NCI-H146 (cell line): Measurements from ENCODE around the gene POLR1D.
"Not testable (repeated sequence)": the region's sequence is repeated elsewhere in the genome, so short reads cannot be mapped to it uniquely, and the experiment has no call there.

ENCODE experiments used
- DNase-seq: peaks from one replicate; lab custom pipeline; 2025; lab: John Stamatoyannopoulos, UW

Gene POLR1D

GRCh38 chr13:27617881-27618321 lies 3.8 kb upstream of the POLR1D start:
- no peak for DNase-seq

DNA sequence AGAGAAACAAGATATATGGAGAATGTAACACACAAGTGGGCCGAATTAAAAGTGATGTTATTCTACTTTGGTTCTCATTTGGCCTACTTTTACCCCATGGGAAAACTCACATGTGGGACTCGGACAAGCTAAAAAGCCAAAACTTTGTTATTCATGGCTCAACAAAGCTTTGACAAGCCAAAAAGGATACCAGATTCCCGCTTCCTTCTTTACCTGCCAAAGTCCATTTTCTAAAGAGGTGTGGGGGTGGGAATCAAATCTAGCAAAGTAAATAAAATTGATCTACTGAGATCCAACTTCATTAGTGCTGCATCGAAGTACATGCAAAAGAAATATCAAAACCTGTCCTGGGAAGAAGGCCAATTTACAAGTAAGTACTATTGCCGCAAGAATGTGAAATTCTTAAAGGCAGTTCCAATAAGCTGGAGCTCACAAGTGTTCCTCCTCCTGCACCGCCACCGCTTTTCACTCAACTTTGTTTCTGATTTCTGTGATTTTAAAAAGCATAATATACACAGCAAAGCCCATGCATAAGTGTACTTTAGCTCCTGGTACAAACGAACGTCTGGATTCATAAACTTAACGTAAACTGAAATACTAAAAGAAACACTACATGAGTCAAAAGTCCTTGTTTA lies 2.5 kb upstream of the POLR1D start:
- DNase-seq = no peak

DNA sequence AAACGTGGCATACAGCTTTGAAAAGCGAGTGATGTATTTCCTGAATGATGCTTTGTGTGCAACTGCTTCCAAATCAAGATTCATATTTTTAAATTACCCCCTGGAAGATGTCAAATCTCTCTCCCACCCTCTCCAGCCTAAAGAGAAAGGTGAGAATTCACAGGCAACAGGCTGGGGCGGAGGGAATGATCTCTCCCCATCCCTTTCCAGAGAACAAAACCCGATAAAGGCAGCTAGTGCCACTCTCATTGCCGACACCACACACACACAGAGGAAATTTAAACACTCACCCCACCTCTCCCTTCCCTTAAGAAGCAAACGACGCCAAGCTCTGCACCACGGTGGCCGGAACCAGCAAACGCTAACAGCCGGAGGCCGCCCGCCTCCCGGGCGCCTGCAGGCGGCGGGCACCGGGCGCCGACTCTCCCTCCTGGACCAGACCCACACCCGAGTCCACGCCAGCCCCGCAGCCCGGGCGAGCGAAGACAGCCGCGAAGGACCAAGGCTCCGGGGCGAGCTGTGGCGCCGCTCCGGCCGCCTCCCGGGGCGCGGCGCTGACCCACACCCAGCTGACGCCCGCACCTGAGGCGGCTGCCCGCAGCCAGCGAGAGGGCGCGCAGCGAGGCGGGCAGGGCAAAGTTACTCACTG lies 1.8 kb upstream of the POLR1D start:
- peak; percentile 79 for DNase-seq

- DNase-seq = peak; percentile 98
Observed at GRCh38 chr13:27620377-27621115, 1.1 kb upstream of the POLR1D start, which contains the start of gene LNX2. Gene LNX2, minus strand, starts transcription at chr13:27620529. Its CDS starts 38,826 bp downstream, at chr13:27581703.

- no peak for DNase-seq
Observed at GRCh38 chr13:27621116-27621365, 651 bp upstream of the POLR1D start.

DNA sequence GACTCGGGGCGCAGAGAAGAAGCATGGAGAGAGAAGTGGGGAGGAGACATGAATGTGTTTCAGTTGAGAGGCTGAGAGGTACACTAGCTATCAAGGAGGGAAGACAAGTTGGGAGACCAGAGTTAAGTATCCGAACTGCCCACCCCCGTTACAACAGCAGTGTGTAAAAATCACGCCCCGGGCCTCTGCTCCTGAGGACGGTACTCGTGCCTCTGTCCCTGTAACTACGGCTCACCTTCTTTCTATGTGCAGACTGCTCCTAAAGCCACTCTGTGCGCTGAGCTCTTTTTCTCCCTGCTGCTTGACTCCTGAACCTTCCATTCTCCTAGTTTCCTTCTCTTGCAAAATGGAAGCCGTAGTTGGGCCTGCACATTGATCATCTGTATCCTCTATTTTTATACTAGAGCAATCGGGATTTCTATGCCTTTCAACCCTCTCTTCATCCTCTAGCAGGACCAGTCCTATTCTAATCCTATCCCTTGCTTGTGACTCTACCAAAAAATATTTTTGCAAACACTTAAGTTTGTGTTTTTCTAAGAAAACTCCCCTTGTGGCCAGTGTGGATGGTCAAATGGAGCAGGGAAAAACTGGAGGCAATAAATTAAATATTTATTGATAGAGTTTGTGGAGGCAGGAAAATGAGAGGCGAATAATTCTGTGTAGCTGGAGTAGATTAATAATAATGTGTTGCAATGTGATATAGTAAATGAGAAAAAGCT lies 569 bp downstream of the POLR1D start:
- DNase-seq = peak; percentile 55

- no peak for DNase-seq
Observed at GRCh38 chr13:27622881-27623280, 1.2 kb downstream of the POLR1D start.

DNA sequence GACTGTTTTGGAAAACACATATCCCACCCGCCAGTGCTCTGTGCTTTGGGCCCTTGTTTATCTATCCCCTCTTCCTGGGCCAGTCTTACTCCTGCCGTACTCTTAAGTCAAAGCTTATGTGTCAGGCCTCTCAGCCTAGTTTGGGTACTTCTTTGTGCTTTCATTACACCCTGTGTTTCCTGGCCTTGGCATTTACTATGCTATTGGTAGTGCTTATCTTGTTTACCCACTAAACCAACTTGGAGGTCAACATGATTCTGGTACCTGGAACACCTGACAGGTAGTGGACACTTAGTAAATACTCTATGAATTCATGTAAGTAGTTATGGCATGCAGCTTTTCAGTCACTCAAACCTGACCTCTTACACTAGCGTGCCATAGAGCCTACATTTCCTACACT lies 2.4 kb downstream of the POLR1D start:
- DNase-seq = no peak

DNA sequence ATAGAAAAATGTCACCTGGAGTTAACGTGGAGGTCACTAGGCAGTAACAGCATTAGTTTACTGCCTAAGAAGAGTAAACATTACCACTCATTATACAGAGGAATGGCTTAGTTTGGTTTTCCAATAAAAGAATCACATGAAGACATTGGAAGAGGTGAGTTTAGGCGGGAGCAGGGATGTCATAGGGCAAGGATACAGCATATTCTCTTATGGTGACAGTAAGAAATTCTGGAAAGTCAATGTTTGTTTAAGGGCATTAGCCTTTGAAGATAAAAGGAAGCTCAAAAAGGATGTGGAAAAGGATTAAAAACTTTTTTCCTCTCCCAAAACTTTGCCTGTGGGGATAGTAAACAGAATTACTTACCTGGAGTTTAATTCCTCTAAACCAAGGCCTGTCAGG lies 4.1 kb downstream of the POLR1D start:
- DNase-seq = no peak

DNA sequence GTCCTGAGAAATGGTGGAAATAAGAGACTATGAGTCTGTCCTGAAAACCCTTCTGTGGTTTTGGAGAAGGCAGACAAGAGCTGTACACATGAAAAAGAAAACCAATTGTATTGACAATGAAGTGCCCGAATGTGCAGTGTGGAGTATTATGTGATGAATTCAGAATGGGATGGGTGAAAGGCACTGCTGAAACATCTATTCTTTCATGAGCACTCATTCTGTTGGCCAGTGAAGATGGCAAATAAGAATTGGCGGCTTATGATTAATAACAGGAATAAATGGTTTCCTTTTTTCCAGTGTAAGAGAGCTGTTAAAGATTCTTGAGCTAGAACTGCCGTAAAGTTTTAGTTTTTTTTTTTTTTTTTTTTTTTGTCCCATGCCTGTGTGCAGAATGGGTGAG lies 5.7 kb downstream of the POLR1D start:
- DNase-seq = no peak

DNA sequence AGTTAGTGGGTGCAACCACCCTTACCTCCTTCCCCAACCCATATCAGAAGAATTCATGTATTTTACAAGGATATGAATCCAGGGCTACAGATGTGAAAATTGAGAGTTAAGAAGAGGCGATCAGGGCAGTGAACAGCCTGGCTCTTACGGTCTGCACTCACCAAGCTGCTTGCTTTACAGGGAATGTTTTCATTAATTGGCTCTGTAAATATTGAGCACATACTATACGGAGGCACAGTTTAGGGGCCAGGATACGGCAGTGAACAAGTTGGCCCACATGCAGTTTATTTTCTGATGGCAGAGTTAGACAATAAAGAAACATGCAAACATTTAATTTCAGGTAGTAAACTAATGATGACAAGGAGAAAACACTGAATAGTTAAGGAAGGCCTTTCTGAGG lies 6.4 kb downstream of the POLR1D start:
- no peak for DNase-seq

GRCh38 chr13:27628766-27629165 lies 7.1 kb downstream of the POLR1D start:
- not testable (repeated sequence) for DNase-seq

DNA sequence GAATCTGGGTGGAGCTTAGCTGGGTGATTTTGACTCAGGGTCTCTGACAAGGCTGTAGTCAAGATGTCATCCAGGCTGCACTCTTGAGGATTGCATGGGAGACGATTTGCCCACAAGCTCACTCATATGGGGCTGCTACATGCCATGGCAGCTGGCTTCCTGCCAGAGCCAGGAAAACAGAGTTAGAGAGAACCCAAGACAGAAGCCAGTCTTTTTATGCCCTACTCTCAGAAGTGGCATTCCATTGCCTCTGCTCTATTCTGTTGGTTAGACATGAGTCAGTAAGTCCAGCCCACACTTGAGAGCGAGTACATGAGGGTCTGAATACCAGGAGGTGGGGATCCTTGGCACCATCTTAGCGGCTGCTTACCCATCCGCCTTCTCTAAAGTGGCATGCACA lies 9.5 kb downstream of the POLR1D start:
- no peak for DNase-seq

GRCh38 chr13:27631665-27632064 lies 10.0 kb downstream of the POLR1D start:
- DNase-seq = no peak

GRCh38 chr13:27632214-27632613 lies 10.5 kb downstream of the POLR1D start:
- no peak for DNase-seq

DNA sequence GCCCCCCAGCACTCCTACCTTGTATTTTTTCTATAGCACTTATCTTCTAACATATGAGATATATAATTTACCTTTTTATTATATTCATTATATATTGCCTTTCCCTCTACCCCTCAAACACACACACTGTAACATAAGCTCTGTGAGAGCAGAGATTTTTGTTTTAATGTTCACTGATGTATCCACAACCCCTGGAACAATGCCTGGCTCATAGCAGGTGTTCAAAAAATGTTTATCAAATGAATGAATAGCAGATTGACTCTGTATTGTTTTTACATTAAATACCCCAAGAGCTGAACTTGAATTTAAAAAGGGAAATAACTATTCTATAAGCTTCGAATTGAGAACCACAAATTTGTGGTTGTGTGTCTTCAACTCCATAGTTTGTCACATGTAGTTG lies 11.0 kb downstream of the POLR1D start:
- no peak for DNase-seq

GRCh38 chr13:27634231-27634630 lies 12.5 kb downstream of the POLR1D start:
- DNase-seq = no peak

GRCh38 chr13:27634791-27635190 lies 13.1 kb downstream of the POLR1D start:
- DNase-seq = no peak

DNA sequence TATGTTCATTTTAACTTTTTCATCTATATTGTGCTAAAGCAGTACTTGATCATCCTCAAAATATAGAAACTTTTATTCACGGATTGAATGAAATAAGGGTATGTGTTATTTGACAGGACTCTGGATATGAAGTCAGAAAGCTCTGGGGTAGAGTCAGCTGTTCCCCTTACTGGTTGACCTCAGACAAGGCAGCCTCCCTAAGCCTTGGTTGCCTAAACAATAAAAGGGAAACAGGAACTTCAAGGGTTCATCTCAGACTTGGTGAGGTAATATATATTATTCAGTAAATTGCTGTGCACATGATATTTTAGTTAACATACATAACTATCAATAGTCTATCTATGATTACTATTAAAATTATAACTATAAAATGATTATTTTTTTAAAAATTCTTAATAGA lies 13.6 kb downstream of the POLR1D start:
- DNase-seq = no peak

DNA sequence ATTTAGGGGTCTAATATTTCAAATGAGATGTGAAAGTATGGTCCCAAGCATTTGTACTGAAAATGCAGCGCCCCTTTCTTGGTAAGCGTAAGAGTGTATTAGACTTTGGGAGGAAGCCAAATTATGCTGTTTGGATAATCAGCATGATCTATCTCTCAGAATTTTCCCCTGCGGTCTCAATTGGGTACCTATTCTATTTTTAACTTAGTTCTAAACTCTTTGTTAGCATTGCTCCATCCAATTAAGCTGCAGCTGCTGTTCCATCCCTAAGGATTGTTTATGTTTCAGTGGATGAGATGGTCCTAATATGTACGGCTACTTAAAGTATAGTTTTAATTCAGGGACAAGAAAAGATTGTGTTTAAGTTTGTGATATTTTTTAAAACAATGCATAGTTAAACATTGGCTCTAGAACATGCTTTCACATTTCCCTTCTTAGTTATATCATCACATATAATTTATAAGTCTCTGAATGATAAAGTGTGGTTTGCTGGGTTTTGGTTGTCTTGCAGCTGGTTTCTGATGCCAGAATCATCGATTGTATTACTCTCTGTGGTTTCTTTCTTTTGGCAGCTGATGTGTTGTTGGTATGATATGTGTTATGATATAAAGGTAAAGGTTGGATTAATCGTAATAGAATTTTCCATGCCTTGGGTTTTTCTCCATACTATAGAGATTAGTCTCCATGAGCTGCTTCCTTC lies 15.0 kb downstream of the POLR1D start:
- DNase-seq = peak; percentile 70

DNA sequence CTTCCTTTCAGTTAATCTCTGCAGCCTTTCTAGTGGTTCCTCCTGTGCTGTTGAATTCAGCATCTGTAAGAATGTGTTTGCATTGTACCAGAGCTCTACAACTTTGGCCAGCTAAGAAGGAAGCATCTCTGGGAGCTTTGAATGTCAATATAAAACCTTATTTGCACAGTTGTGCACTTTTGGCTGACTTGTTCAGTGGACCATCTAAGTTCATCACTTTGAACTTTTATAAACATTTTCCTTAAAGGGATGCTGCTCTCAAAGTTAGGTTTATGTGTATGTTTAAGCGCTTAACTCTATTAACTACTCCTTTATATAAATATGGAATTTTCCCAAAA lies 15.6 kb downstream of the POLR1D start:
- no peak for DNase-seq

- DNase-seq = no peak
Observed at GRCh38 chr13:27638001-27638400, 16.3 kb downstream of the POLR1D start.
